HCT116 (cell line): ENCODE results near the gene ARL15. TPM values are rescaled to one million over a fixed set of nuclear protein-coding genes. Genes with fewer than 3 reads are reported as not detected.

Experiments
- ATAC-seq: fragments of 200-7000 bp; cut with Tn5 transposase; 2 replicates; pipeline ENCODE4 v1.9.1; 2020; ENCODE audit warnings: mild to moderate bottlenecking, moderate library complexity
- BruUV-seq: library from RNA; stranded (reverse); fragments of 400-500 nt; replicated peaks from 2 replicates; lab custom pipeline; 2021; lab: Mats Ljungman, UMichigan
- CTCF ChIA-PET: fragments of 300-600 bp; sonication (Branson Sonifier 250); formaldehyde crosslinking; loops from one replicate; lab custom pipeline; 2021; ENCODE audit warnings: antibody characterized with exemption; lab: Charles Lee
- POLR2A ChIA-PET: fragments of 300-600, 350-600 bp; sonication (Branson Sonifier 250); formaldehyde crosslinking; loops from one replicate; lab custom pipeline; 2021; ENCODE audit warnings: antibody characterized with exemption; lab: Charles Lee
- RAD21 ChIA-PET, 2 experiments: fragments of 300-600 bp; sonication (Branson Sonifier 250); formaldehyde crosslinking; loops; one replicate each; lab custom pipeline; 2023; ENCODE audit warnings: low total read pairs in 2 of 2; ENCODE audit not compliant: uncharacterized antibody in 2 of 2, unreplicated experiment in 2 of 2, low non-redundant PET in 1 of 2; lab: Charles Lee
- DNase-seq: peaks from one replicate; pipeline ENCODE4 v3.0.0-alpha.2; 2010; ENCODE audit warnings: low read depth, low spot score
- H2AFZ ChIP-seq: fragments of 200-600 bp; shearing (Covaris generic), sonication (generic); 2 replicates; pipeline ENCODE4 v1.6.1; 2017; ENCODE audit warnings: low read depth, mixed run types, mixed read lengths, antibody characterized with exemption, low read length; ENCODE audit not compliant: poor library complexity, severe bottlenecking
- H3K27ac ChIP-seq: 2 replicates; pipeline ENCODE4 v1.5.1; 2012; ENCODE audit warnings: low read depth, low read length
- H3K27me3 ChIP-seq: fragments of 200-600 bp; sonication (generic); 2 replicates; pipeline ENCODE4 v1.6.1; 2016; ENCODE audit warnings: mixed run types, low read length, mixed read lengths; ENCODE audit not compliant: insufficient read depth
- H3K36me3 ChIP-seq, 2 experiments: fragments of 200-500 bp in 1 of 2; fragments of 200-600 bp in 1 of 2; sonication (Bioruptor generic) in 1 of 2; sonication (generic) in 1 of 2; 2 replicates each; pipeline versions ENCODE4 v1.5.1 to v1.6.1; 2014 to 2016; ENCODE audit warnings: low read length in 2 of 2, inconsistent platforms in 1 of 2, mixed read lengths in 1 of 2, mixed run types in 1 of 2; ENCODE audit not compliant: insufficient read depth in 2 of 2, control insufficient read depth in 1 of 2
- H3K4me1 ChIP-seq, 2 experiments: fragments of 200-600 bp in 1 of 2; sonication (generic) in 1 of 2; 2 replicates each; pipeline versions ENCODE4 v1.5.1 to v1.6.1; 2012 to 2017; ENCODE audit warnings: low read length in 2 of 2, inconsistent platforms in 1 of 2, mild to moderate bottlenecking in 1 of 2, mixed read lengths in 1 of 2, mixed run types in 1 of 2, moderate library complexity in 1 of 2; ENCODE audit not compliant: insufficient read depth in 2 of 2, control insufficient read depth in 1 of 2
- H3K4me2 ChIP-seq: fragments of 200-600 bp; sonication (generic); 2 replicates; pipeline ENCODE4 v1.6.1; 2017; ENCODE audit warnings: mixed run types, low read length, mixed read lengths
- H3K4me3 ChIP-seq, 2 experiments: fragments of 200-600 bp in 1 of 2; sonication (generic) in 1 of 2; replicated peaks in 1 of 2; 2 replicates each; pipeline ENCODE4 v1.5.1; 2011 to 2016; ENCODE audit warnings: low read length in 2 of 2, control low read depth in 1 of 2, low read depth in 1 of 2, mild to moderate bottlenecking in 1 of 2, mixed read lengths in 1 of 2, mixed run types in 1 of 2
- H3K79me2 ChIP-seq: fragments of 200-600 bp; sonication (generic); 2 replicates; pipeline ENCODE4 v1.6.1; 2017; ENCODE audit warnings: mild to moderate bottlenecking, mixed run types, low read length, moderate library complexity, mixed read lengths; ENCODE audit not compliant: insufficient read depth
- H3K9ac ChIP-seq: fragments of 200-600 bp; sonication (generic); 2 replicates; pipeline ENCODE4 v1.6.1; 2016; ENCODE audit warnings: low read length, mixed read lengths
- H3K9me2 ChIP-seq: fragments of 200-600 bp; sonication (generic), shearing (Covaris generic); 2 replicates; pipeline ENCODE4 v1.6.1; 2017; ENCODE audit warnings: mixed run types, mild to moderate bottlenecking, moderate library complexity; ENCODE audit not compliant: insufficient read depth
- H3K9me3 ChIP-seq, 2 experiments: fragments of 200-500 bp in 1 of 2; fragments of 200-600 bp in 1 of 2; sonication (Bioruptor generic) in 1 of 2; sonication (generic) in 1 of 2; 2 replicates each; pipeline ENCODE4 v1.6.1; 2014 to 2017; ENCODE audit warnings: low read length in 2 of 2, mixed read lengths in 2 of 2, inconsistent platforms in 1 of 2, low read depth in 1 of 2, mild to moderate bottlenecking in 1 of 2, mixed run types in 1 of 2, moderate library complexity in 1 of 2; ENCODE audit not compliant: control insufficient read depth in 1 of 2, insufficient read depth in 1 of 2
- H4K20me1 ChIP-seq: fragments of 200-600 bp; sonication (generic), shearing (Covaris generic); 2 replicates; pipeline ENCODE4 v1.6.1; 2017; ENCODE audit warnings: mixed run types, mild to moderate bottlenecking, moderate library complexity; ENCODE audit not compliant: insufficient read depth
- CBX3 ChIP-seq: IDR thresholded peaks from 2 replicates; pipeline ENCODE4 v1.6.1; 2012; ENCODE audit warnings: low read depth
- ELF1 ChIP-seq: IDR thresholded peaks from 2 replicates; pipeline ENCODE4 v1.6.1; 2012; ENCODE audit warnings: low read depth, borderline replicate concordance
- POLR2A ChIP-seq: IDR thresholded peaks from 2 replicates; pipeline ENCODE4 v1.7.0; 2011; ENCODE audit warnings: borderline replicate concordance; ENCODE audit not compliant: insufficient read depth, insufficient read length; ENCODE audit errors: extremely low read depth
- SIN3A ChIP-seq: IDR thresholded peaks from 2 replicates; pipeline ENCODE4 v1.6.1; 2012; ENCODE audit warnings: low read depth
- SP1 ChIP-seq: IDR thresholded peaks from 2 replicates; pipeline ENCODE4 v1.6.1; 2012; ENCODE audit warnings: low read depth
- ZNF274 ChIP-seq: fragments of 200-500 bp; sonication (Bioruptor generic); IDR thresholded peaks from 2 replicates; pipeline ENCODE4 v1.6.1; 2014; ENCODE audit warnings: mild to moderate bottlenecking, low read depth, low read length, inconsistent platforms
- intact Hi-C: fragments of 100-400 bp; cut with micrococcal nuclease; formaldehyde crosslinking; loops from 2 replicates; pipeline ENCODE4 v1.10.0; 2022
- total RNA-seq: library from RNA; stranded (reverse); gene quantifications from one replicate; pipeline ENCODE4 v1.2.1, GENCODE V29; 2021; ENCODE audit not compliant: unreplicated experiment
- TF ChIP-seq, protein P1 (sequence below): IDR thresholded peaks from 2 replicates; pipeline ENCODE4 v1.6.1; 2012; ENCODE audit warnings: low read depth
- TF ChIP-seq, protein P2 (sequence below): IDR thresholded peaks from 2 replicates; pipeline ENCODE4 v1.6.1; 2012

The ARL15 gene
- total RNA-seq, 1 experiment from 2014 or later = 15.0 TPM

DNA sequence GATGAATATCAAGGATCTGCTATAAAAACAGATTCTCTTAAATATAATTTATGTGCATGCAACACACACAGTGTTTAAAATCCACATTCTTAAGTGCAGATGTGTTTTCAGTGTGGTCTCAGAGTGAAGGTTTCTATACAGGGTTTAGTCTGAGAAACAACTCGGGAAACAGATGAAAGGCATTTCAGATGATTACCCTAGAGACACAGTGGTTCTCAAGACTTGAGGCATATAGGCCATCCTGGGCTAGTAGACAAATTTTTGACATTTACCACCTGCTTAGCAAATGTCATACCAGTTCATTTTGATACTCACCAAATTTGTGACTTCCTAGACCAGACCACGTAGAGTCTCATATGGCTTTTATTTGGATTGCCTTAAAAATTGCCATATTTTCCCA lies 216.5 kb downstream of the ARL15 start (continued):
- TF ChIP-seq, protein P1, sequence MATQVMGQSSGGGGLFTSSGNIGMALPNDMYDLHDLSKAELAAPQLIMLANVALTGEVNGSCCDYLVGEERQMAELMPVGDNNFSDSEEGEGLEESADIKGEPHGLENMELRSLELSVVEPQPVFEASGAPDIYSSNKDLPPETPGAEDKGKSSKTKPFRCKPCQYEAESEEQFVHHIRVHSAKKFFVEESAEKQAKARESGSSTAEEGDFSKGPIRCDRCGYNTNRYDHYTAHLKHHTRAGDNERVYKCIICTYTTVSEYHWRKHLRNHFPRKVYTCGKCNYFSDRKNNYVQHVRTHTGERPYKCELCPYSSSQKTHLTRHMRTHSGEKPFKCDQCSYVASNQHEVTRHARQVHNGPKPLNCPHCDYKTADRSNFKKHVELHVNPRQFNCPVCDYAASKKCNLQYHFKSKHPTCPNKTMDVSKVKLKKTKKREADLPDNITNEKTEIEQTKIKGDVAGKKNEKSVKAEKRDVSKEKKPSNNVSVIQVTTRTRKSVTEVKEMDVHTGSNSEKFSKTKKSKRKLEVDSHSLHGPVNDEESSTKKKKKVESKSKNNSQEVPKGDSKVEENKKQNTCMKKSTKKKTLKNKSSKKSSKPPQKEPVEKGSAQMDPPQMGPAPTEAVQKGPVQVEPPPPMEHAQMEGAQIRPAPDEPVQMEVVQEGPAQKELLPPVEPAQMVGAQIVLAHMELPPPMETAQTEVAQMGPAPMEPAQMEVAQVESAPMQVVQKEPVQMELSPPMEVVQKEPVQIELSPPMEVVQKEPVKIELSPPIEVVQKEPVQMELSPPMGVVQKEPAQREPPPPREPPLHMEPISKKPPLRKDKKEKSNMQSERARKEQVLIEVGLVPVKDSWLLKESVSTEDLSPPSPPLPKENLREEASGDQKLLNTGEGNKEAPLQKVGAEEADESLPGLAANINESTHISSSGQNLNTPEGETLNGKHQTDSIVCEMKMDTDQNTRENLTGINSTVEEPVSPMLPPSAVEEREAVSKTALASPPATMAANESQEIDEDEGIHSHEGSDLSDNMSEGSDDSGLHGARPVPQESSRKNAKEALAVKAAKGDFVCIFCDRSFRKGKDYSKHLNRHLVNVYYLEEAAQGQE = no peak
- TF ChIP-seq POLR2A (no peak), ELF1 (no peak), CBX3 (no peak), SIN3A (no peak), SP1 (no peak)

DNA sequence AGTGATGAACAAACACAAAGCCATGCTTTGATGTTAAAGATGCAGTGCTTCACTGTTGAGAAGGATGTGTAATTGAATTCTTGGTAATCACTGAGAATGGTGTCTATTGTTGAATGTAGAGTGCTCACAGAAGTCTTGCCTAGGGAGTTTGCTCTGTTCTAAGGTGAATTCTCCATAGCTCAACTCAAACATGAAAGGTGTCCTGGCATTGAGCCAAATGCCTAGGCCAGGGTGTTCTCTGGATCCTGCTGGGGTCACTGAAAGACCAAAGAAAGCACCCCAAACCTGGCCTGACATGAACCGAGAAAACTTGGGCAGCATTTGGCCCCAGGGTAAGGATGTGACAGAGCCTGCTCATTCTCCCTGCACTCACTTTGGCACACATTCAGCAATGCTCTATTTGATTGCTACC lies 217.3 kb downstream of the ARL15 start:
- no peak overlapping the region for H3K27ac ChIP-seq
- DNase-seq (no peak), ATAC-seq (no peak)
- no peak overlapping the region for H3K9ac ChIP-seq
- no peak overlapping the region for H2AFZ ChIP-seq
- no peaks in the 10 kb centered on the region; the same call in 1 of the 2 replicates for H3K9me2 ChIP-seq
- RAD21 ChIA-PET = no interaction called here
- no TSS peak for BruUV-seq
- no peaks in the 10 kb centered on the region for H3K27me3 ChIP-seq
- intact Hi-C loops = no loop called here
- no peaks in the 10 kb centered on the region for H3K79me2 ChIP-seq
- no peaks in the 10 kb centered on the region for H3K36me3 ChIP-seq
- H3K4me2 ChIP-seq = no peak overlapping the region
- H4K20me1 ChIP-seq = no peaks in the 10 kb centered on the region
- no peak overlapping the region for H3K4me3 ChIP-seq
- no peaks in the 10 kb centered on the region for H3K9me3 ChIP-seq
- TF ChIP-seq, protein P2, sequence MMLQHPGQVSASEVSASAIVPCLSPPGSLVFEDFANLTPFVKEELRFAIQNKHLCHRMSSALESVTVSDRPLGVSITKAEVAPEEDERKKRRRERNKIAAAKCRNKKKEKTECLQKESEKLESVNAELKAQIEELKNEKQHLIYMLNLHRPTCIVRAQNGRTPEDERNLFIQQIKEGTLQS = no peak
- TF ChIP-seq ZNF274 = no peak
- peaks cover 6 to 8% of the 10 kb centered on the region in 2 experiments; a peak in 3 of 4 replicates for H3K4me1 ChIP-seq
- CTCF ChIA-PET = no interaction called here
- POLR2A ChIA-PET = no interaction called here
